HepG2 (cell line): ENCODE data around the gene OSER1.

Source experiments
- ATF2 ChIP-seq: sonication (generic); formaldehyde crosslinking; IDR thresholded peaks from 2 replicates; pipeline ENCODE4 v1.4.0; 2020; ENCODE audit warnings: missing genetic modification reagents
- CSRNP2 ChIP-seq: sonication (generic); formaldehyde crosslinking; conservative IDR thresholded peaks from 2 replicates; pipeline ENCODE4 v1.8.0; 2022; ENCODE audit warnings: low read depth, missing genetic modification reagents
- HDAC1 ChIP-seq: sonication (generic); formaldehyde crosslinking; IDR thresholded peaks from 2 replicates; pipeline ENCODE4 v1.5.1; 2020; ENCODE audit warnings: mild to moderate bottlenecking, missing genetic modification reagents
- KLF9 ChIP-seq: IDR thresholded peaks from 2 replicates; pipeline ENCODE4 v1.6.1; 2016; ENCODE audit warnings: low read depth
- MEF2D ChIP-seq: sonication (generic); formaldehyde crosslinking; IDR thresholded peaks from 2 replicates; pipeline ENCODE4 v1.5.1; 2020; ENCODE audit warnings: mild to moderate bottlenecking, missing genetic modification reagents
- NR2C2 ChIP-seq: sonication (generic); formaldehyde crosslinking; IDR thresholded peaks from 2 replicates; pipeline ENCODE4 v1.4.0; 2020; ENCODE audit warnings: missing genetic modification reagents, mild to moderate bottlenecking, moderate library complexity, borderline replicate concordance
- NR3C1 ChIP-seq: sonication (generic); formaldehyde crosslinking; IDR thresholded peaks from 2 replicates; pipeline ENCODE4 v1.4.0; 2020; ENCODE audit warnings: missing genetic modification reagents
- PTBP1 ChIP-seq: fragments of 200-400 bp; formaldehyde crosslinking; IDR thresholded peaks from 2 replicates; pipeline ENCODE4 v1.6.1; 2018; ENCODE audit warnings: low read length, low read depth; ENCODE audit not compliant: poor library complexity, severe bottlenecking
- ZNF251 ChIP-seq: sonication (generic); formaldehyde crosslinking; IDR thresholded peaks from 2 replicates; pipeline ENCODE4 v1.9.0; 2021; ENCODE audit warnings: mild to moderate bottlenecking, missing genetic modification reagents
- ZNF629 ChIP-seq: sonication (generic); formaldehyde crosslinking; conservative IDR thresholded peaks from 2 replicates; pipeline ENCODE4 v1.5.0; 2020; ENCODE audit warnings: missing genetic modification reagents

- no peak for TF ChIP-seq CSRNP2 (CRISPR knock-in tag)
- no peak for TF ChIP-seq NR2C2 (CRISPR knock-in tag)
- no peak for TF ChIP-seq ZNF629 (CRISPR knock-in tag)
- no peak for TF ChIP-seq ZNF251 (CRISPR knock-in tag)
- no peak for TF ChIP-seq ATF2 (CRISPR knock-in tag)
- no peak for TF ChIP-seq HDAC1
- no peak for TF ChIP-seq MEF2D
- no peak for TF ChIP-seq KLF9
- no peak for TF ChIP-seq PTBP1
- no peak for TF ChIP-seq NR3C1 (CRISPR knock-in tag)
Measured at GRCh38 chr20:44173846-44174245, 36.7 kb downstream of the OSER1 start.
